ENCODE results near the gene MBNL3.

GRCh38 chrX:132433551-132433950, 55.3 kb downstream of the MBNL3 start:
- no peak for TF ChIP-seq CTCF (IDR thresholded peaks at IDR 0.05)
- TF ChIP-seq EP300 (IDR thresholded peaks at IDR 0.05) = no peak
- no peak for TF ChIP-seq POLR2AphosphoS5 (IDR thresholded peaks at IDR 0.05)
